Type B pancreatic cell (in vitro differentiated cells): ENCODE data around the gene XPNPEP2. TPM values are rescaled to one million over a fixed set of nuclear protein-coding genes. Genes with fewer than 3 reads are reported as not detected.

Experiments
- DNase-seq: peaks from one replicate; pipeline ENCODE4 v3.0.0; 2021; ENCODE audit warnings: mixed read lengths; ENCODE audit not compliant: unreplicated experiment; ENCODE audit errors: extremely low spot score
- H3K27ac Mint-ChIP-seq: 2 replicates; pipeline ENCODE4 v1.8.0; 2021; ENCODE audit warnings: mild to moderate bottlenecking, mixed read lengths
- H3K27me3 Mint-ChIP-seq: 2 replicates; pipeline ENCODE4 v1.8.0; 2021; ENCODE audit warnings: mixed read lengths
- H3K36me3 Mint-ChIP-seq: 2 replicates; pipeline ENCODE4 v1.8.0; 2021; ENCODE audit warnings: mixed read lengths
- H3K4me1 Mint-ChIP-seq: one replicate; pipeline ENCODE4 v1.8.0; 2021; ENCODE audit warnings: mixed read lengths; ENCODE audit not compliant: unreplicated experiment
- H3K4me3 Mint-ChIP-seq: 2 replicates; pipeline ENCODE4 v1.8.0; 2021; ENCODE audit warnings: mild to moderate bottlenecking, mixed read lengths
- H3K9me3 Mint-ChIP-seq: 2 replicates; pipeline ENCODE4 v1.8.0; 2021; ENCODE audit warnings: mixed read lengths
- CTCF ChIP-seq: fragments of 200-600 bp; sonication (generic); conservative IDR thresholded peaks from 2 replicates; pipeline ENCODE4 v1.5.0; 2021; ENCODE audit warnings: antibody characterized with exemption, mild to moderate bottlenecking
- total RNA-seq: library from RNA; stranded (reverse); gene quantifications from 2 replicates; pipeline ENCODE4 v1.2.1, GENCODE V29; 2021; ENCODE audit warnings: low replicate concordance

The XPNPEP2 gene
- total RNA-seq, 1 donor from 2014 or later = 1.2 TPM

DNA sequence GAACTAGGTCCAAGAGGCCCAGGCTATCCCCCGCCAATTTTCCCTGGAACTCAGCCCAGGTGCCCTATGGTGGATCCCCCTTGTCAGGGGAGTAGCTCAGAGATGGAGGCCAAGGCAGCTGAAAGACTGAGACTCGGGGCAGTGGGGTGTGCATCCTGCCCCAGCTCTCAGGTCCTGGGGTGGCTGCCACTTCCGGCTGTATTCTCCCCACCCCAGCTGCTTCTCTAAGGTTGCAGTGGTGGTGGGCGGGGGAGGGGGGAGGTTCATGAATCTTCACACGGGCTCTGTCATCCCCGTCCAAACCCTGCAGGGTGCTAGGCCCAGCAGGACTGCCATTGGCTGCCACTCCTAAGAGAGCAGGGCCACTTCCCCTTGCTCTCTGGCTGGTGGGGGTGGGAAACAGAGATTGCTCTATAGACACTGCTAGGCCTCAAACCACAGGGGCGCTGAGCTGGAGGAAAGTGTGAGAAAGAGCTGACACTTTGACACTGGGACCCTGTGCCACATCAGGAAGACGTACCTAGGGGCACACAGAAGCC, 42.4 kb downstream of the XPNPEP2 start:
- no peak overlapping the region for H3K4me3 Mint-ChIP-seq
- H3K27me3 Mint-ChIP-seq = peaks cover 3% of the 10 kb centered on the region
- H3K36me3 Mint-ChIP-seq = no peaks in the 10 kb centered on the region
- no peak for TF ChIP-seq CTCF
- no peaks in the 10 kb centered on the region for H3K4me1 Mint-ChIP-seq
- H3K9me3 Mint-ChIP-seq = no peaks in the 10 kb centered on the region
- DNase-seq = no peak
- no peak overlapping the region for H3K27ac Mint-ChIP-seq

- no peaks in the 10 kb centered on the region for H3K9me3 Mint-ChIP-seq
- no peaks in the 10 kb centered on the region for H3K4me1 Mint-ChIP-seq
- peaks cover 3% of the 10 kb centered on the region for H3K27me3 Mint-ChIP-seq
- no peak overlapping the region for H3K4me3 Mint-ChIP-seq
- DNase-seq = no peak
- TF ChIP-seq CTCF = no peak
- no peaks in the 10 kb centered on the region for H3K36me3 Mint-ChIP-seq
- H3K27ac Mint-ChIP-seq = no peak overlapping the region
Observed at GRCh38 chrX:129781680-129782495, 43.1 kb downstream of the XPNPEP2 start.

- no peak overlapping the region for H3K27ac Mint-ChIP-seq
- DNase-seq = no peak
- H3K9me3 Mint-ChIP-seq = peaks cover 5% of the 10 kb centered on the region
- H3K27me3 Mint-ChIP-seq = peaks cover 3% of the 10 kb centered on the region
- H3K36me3 Mint-ChIP-seq = no peaks in the 10 kb centered on the region
- no peaks in the 10 kb centered on the region for H3K4me1 Mint-ChIP-seq
- no peak overlapping the region for H3K4me3 Mint-ChIP-seq
- TF ChIP-seq CTCF = no peak
Observed at GRCh38 chrX:129782706-129783105, 43.9 kb downstream of the XPNPEP2 start.

DNA sequence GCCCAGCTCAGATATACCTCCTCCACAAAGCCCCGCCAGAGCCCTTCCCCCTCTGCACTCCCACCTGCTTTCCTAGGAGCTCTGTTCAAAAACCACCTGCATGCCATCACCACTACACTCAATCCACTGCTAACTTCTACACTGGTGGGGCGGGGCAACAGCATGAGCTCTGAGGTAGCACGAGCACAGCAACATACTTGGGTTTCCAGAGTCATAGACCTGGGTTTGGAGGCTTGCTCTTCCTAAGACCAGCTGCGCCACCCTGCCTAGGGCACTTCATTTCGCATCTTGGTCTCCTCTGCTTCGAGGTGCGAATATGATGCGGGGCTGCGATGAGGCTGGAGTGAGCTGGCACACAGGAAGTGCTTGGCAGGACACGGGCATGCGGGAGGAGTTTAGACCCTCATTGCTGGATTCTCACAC, 44.5 kb downstream of the XPNPEP2 start:
- no peak overlapping the region for H3K4me3 Mint-ChIP-seq
- H3K27ac Mint-ChIP-seq = no peak overlapping the region
- H3K36me3 Mint-ChIP-seq = no peaks in the 10 kb centered on the region
- peaks cover 3% of the 10 kb centered on the region for H3K27me3 Mint-ChIP-seq
- TF ChIP-seq CTCF = no peak
- H3K9me3 Mint-ChIP-seq = peaks cover 5% of the 10 kb centered on the region
- no peaks in the 10 kb centered on the region for H3K4me1 Mint-ChIP-seq
- DNase-seq = no peak

GRCh38 chrX:129784371-129784770, 45.6 kb downstream of the XPNPEP2 start:
- no peaks in the 10 kb centered on the region for H3K36me3 Mint-ChIP-seq
- DNase-seq = no peak
- H3K4me1 Mint-ChIP-seq = no peaks in the 10 kb centered on the region
- H3K27ac Mint-ChIP-seq = no peak overlapping the region
- no peak overlapping the region for H3K4me3 Mint-ChIP-seq
- H3K27me3 Mint-ChIP-seq = peaks cover 1% of the 10 kb centered on the region
- TF ChIP-seq CTCF = no peak
- H3K9me3 Mint-ChIP-seq = peaks cover 5% of the 10 kb centered on the region
